PFSK-1 (cell line): ENCODE data around the gene ITGAX.

Source experiments
- FOXP2 ChIP-seq: optimal IDR thresholded peaks from 2 replicates; pipeline ENCODE3; 2011; ENCODE audit warnings: borderline replicate concordance, control low read depth, inconsistent platforms; ENCODE audit not compliant: insufficient read depth; ENCODE audit errors: extremely low read length, extremely low read depth
- POLR2AphosphoS5 ChIP-seq: IDR thresholded peaks from 2 replicates; pipeline ENCODE4 v1.6.1; 2012; ENCODE audit warnings: low read depth, mild to moderate bottlenecking, control low read depth, low read length, moderate library complexity
- SIN3A ChIP-seq: IDR thresholded peaks from 2 replicates; pipeline ENCODE4 v1.6.1; 2012; ENCODE audit warnings: mild to moderate bottlenecking, low read length, moderate library complexity, borderline replicate concordance; ENCODE audit not compliant: insufficient read depth
- TAF1 ChIP-seq: IDR thresholded peaks from 2 replicates; pipeline ENCODE4 v1.6.1; 2012; ENCODE audit warnings: low read length, control low read depth, borderline replicate concordance; ENCODE audit not compliant: insufficient read depth
- TF ChIP-seq, protein P1 (sequence below), 2 experiments: IDR thresholded peaks; 2 replicates each; pipeline versions ENCODE4 v1.6.1 to v1.8.0; 2011 to 2012; ENCODE audit warnings: low read depth in 2 of 2, low read length in 2 of 2, control low read depth in 1 of 2, inconsistent platforms in 1 of 2, mild to moderate bottlenecking in 1 of 2, moderate library complexity in 1 of 2; ENCODE audit not compliant: insufficient read depth in 1 of 2

ITGAX gene

GRCh38 chr16:31350275-31351005, 4.5 kb upstream of the ITGAX start:
- TF ChIP-seq FOXP2 (no peak), SIN3A (no peak)

DNA sequence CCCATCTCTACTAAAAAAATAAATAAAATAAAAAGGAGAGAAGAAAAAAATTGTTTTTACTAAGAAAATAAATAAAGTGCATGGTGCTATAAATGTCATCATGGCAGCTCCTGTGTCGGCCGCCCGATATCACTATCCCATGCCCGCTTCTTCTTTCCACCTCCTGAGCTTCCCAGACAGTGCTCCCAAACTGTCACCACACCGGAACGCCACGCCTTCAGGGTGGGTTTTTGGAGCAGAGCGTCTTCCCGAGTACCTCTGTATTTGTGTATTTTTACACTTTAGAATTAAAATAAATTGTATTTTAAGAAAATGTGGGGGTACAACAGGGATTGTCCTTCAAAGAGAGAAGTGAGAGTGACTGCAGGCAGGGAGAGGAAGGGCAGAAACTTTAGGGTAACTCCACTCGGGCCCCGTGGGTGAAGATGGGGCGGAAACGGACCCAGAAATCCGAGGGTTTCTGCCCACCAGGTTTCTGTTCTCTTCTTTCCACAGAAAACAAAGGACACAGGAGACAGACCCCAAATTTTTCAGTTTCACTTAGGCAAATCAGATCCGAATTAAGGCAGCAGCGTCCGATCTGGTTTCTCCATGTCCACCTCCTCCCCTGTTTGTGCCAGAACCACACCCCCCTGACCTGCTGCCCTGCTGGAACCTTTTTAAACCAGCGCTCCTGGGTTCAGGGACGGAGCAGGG, 3.6 kb upstream of the ITGAX start:
- TF ChIP-seq POLR2AphosphoS5 (no peak), FOXP2 (no peak), SIN3A (no peak), TAF1 (no peak)
- TF ChIP-seq, protein P1, sequence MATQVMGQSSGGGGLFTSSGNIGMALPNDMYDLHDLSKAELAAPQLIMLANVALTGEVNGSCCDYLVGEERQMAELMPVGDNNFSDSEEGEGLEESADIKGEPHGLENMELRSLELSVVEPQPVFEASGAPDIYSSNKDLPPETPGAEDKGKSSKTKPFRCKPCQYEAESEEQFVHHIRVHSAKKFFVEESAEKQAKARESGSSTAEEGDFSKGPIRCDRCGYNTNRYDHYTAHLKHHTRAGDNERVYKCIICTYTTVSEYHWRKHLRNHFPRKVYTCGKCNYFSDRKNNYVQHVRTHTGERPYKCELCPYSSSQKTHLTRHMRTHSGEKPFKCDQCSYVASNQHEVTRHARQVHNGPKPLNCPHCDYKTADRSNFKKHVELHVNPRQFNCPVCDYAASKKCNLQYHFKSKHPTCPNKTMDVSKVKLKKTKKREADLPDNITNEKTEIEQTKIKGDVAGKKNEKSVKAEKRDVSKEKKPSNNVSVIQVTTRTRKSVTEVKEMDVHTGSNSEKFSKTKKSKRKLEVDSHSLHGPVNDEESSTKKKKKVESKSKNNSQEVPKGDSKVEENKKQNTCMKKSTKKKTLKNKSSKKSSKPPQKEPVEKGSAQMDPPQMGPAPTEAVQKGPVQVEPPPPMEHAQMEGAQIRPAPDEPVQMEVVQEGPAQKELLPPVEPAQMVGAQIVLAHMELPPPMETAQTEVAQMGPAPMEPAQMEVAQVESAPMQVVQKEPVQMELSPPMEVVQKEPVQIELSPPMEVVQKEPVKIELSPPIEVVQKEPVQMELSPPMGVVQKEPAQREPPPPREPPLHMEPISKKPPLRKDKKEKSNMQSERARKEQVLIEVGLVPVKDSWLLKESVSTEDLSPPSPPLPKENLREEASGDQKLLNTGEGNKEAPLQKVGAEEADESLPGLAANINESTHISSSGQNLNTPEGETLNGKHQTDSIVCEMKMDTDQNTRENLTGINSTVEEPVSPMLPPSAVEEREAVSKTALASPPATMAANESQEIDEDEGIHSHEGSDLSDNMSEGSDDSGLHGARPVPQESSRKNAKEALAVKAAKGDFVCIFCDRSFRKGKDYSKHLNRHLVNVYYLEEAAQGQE (IDR thresholded peaks at IDR 0.05; ENCODE audit: insufficient read depth in 1 of 2, low read depth in 2 of 2, low read length in 2 of 2): no peak

DNA sequence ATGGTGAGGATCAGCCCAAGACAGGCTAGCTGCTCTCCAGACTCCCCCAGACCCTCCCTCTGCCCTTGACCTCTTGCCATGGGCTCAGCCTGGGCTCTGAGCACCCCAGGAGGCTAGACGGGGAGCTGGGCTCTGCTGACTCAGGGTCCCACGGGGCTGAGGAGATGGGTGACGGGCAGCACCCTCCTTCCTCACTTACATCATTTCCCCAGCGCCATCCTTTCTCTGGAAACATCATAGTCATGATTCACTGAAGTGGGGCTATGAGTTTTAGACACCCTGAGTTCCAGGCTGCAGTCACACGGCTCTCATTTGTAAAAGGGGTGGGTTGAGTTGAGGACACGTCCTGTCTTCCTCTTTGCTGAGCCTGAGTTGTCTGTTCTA, 3.0 kb upstream of the ITGAX start:
- TF ChIP-seq POLR2AphosphoS5 (no peak), TAF1 (no peak), SIN3A (no peak), FOXP2 (no peak)
- TF ChIP-seq, protein P1 (IDR thresholded peaks at IDR 0.05; ENCODE audit: insufficient read depth in 1 of 2, low read depth in 2 of 2, low read length in 2 of 2): no peak

DNA sequence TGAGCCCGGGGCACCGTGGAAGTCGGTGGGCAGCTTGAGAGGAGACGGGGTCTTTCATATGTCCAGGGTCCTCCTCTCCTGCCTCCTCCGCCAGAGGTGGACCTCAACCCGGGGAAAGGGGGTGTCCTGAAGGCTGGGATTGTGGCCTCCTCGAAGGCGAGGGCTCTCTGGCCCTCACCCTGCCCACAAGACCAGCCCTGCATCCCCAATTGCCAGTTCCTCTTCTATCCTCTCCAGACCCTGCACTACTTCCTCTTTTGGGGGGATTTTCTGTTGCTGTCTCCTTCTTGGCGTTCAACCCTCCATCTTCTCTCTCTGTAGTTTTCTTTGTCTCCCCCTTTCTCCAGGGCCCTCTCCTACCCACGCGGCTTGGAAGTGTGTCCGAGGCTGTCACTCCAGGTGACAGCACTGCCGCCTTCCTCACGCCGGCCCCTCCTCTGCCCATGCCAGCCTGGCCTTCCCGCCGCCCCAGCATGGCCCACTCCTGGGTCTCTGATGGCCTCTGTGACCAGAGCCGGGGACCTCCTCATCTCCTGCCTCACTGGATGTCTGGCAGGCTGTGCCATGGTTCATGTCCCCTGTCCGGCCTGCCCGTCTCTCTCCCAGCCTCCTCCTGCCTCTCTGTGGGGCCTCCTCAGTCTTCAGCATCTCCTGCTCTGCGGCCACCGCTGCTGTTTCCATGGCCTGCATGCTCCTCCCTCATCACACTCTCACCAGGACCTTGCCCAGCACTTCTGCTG, 2.4 kb upstream of the ITGAX start:
- no peak for TF ChIP-seq TAF1

- TF ChIP-seq TAF1 (no peak), FOXP2 (no peak), SIN3A (no peak), POLR2AphosphoS5 (no peak)
- TF ChIP-seq, protein P1 (IDR thresholded peaks at IDR 0.05; ENCODE audit: insufficient read depth in 1 of 2, low read depth in 2 of 2, low read length in 2 of 2): no peak
These were observed 590 bp downstream of the ITGAX start for GRCh38 chr16:31355431-31356100.
